ENCODE data around the gene CTDSP2.

GRCh38 chr12:57772429-57773322, 73.9 kb downstream of the CTDSP2 start, which contains the start of gene EEF1AKMT3:
- TF ChIP-seq POLR2A (IDR thresholded peaks at IDR 0.05; ENCODE audit: low read length) (peak; percentile 41), GATA1 (IDR thresholded peaks at IDR 0.05; ENCODE audit: low read depth, low read length) (no peak)
